BLaER1 treated with 17β-estradiol and CSF1 and Interleukin-3, amounts not matched to agents 10 nM and 100 nM (cell line): ENCODE results near the gene SEZ6L.
A peak's percentile ranks its signal among the peaks of the same experiment; 100 is the strongest.

Source experiments
- H3K27ac ChIP-seq, 11 experiments: shearing (Covaris generic); formaldehyde crosslinking; 2 replicates each; pipeline ENCODE4 v1.8.1; 2022
- H3K27me3 ChIP-seq, 11 experiments: shearing (Covaris generic); formaldehyde crosslinking; 2 replicates each; pipeline ENCODE4 v1.8.1; 2022
- H3K36me3 ChIP-seq, 11 experiments: shearing (Covaris generic); formaldehyde crosslinking; 2 replicates each; pipeline ENCODE4 v1.8.1; 2022
- H3K4me1 ChIP-seq, 10 experiments: shearing (Covaris generic); formaldehyde crosslinking; 2 replicates each; pipeline ENCODE4 v1.8.1; 2022
- H3K4me2 ChIP-seq, 11 experiments: shearing (Covaris generic); formaldehyde crosslinking; 2 replicates each; pipeline ENCODE4 v1.8.1; 2022
- H3K4me3 ChIP-seq, 10 experiments: shearing (Covaris generic); formaldehyde crosslinking; 2 replicates each; pipeline ENCODE4 v1.8.1; 2022
- H3K9ac ChIP-seq, 11 experiments: shearing (Covaris generic); formaldehyde crosslinking; 2 replicates each; pipeline ENCODE4 v1.8.1; 2022
- H3K9me3 ChIP-seq, 11 experiments: shearing (Covaris generic); formaldehyde crosslinking; replicated peaks in 1 of 11; 2 replicates each; pipeline ENCODE4 v1.8.1; 2022
- H4K20me1 ChIP-seq, 11 experiments: shearing (Covaris generic); formaldehyde crosslinking; 2 replicates each; pipeline ENCODE4 v1.8.1; 2022
- Cebpa-rat ChIP-seq, 11 experiments: shearing (Covaris generic); IDR thresholded peaks; 2 replicates each; pipeline ENCODE4 v1.8.1; 2022

Gene SEZ6L

GRCh38 chr22:26170112-26170492, 840 bp downstream of the SEZ6L start:
- H3K4me1 ChIP-seq: peaks cover 12 to 30% (median 25%) of the 10 kb centered on the region in 10 experiments
- H3K4me2 ChIP-seq: peak overlapping the region; percentile 88 to 98 (median 96)
- H3K27me3 ChIP-seq: peaks cover 26 to 52% (median 48%) of the 10 kb centered on the region in 11 experiments
- peaks cover 0 to 25% (median 15%) of the 10 kb centered on the region in 11 experiments; a peak in 9 of 22 replicates for H4K20me1 ChIP-seq
- H3K9ac ChIP-seq: peak overlapping the region in 9 of 11 experiments; percentile 41 to 68 (median 57); a peak in 15 of 22 replicates
- no peak for TF ChIP-seq Cebpa-rat (IDR thresholded peaks at IDR 0.05)
- no peaks in the 10 kb centered on the region for H3K9me3 ChIP-seq
- no peaks in the 10 kb centered on the region for H3K36me3 ChIP-seq
- 0 out of 22 replicates have a peak overlapping the region, but pooled peaks of 1 of the 11 experiments have one; percentile 31 for H3K27ac ChIP-seq
- H3K4me3 ChIP-seq: peak overlapping the region; percentile 56 to 72 (median 62)

GRCh38 chr22:26170795-26171580, 1.7 kb downstream of the SEZ6L start:
- no peak for TF ChIP-seq Cebpa-rat (IDR thresholded peaks at IDR 0.05)
- peaks cover 0 to 25% (median 15%) of the 10 kb centered on the region in 11 experiments; a peak in 9 of 22 replicates for H4K20me1 ChIP-seq
- H3K27ac ChIP-seq: no peak overlapping the region
- H3K4me2 ChIP-seq: peak overlapping the region in 8 of 11 experiments; percentile 92 to 98 (median 96); a peak in 7 of 22 replicates
- H3K27me3 ChIP-seq: peaks cover 26 to 52% (median 48%) of the 10 kb centered on the region in 11 experiments
- peak overlapping the region in 2 of 10 experiments; percentile 62 to 66; a peak in 1 of 20 replicates for H3K4me3 ChIP-seq
- no peak overlapping the region for H3K9ac ChIP-seq
- H3K36me3 ChIP-seq: no peaks in the 10 kb centered on the region
- H3K4me1 ChIP-seq: peaks cover 12 to 30% (median 25%) of the 10 kb centered on the region in 10 experiments
- H3K9me3 ChIP-seq: no peaks in the 10 kb centered on the region

- no peaks in the 10 kb centered on the region for H3K9me3 ChIP-seq
- H3K27me3 ChIP-seq: peaks cover 26 to 48% (median 45%) of the 10 kb centered on the region in 11 experiments
- H3K27ac ChIP-seq: no peak overlapping the region
- H3K36me3 ChIP-seq: no peaks in the 10 kb centered on the region
- no peak for TF ChIP-seq Cebpa-rat (IDR thresholded peaks at IDR 0.05)
- no peak overlapping the region for H3K9ac ChIP-seq
- no peak overlapping the region for H3K4me2 ChIP-seq
- peaks cover 0 to 25% (median 15%) of the 10 kb centered on the region in 11 experiments; a peak in 9 of 22 replicates for H4K20me1 ChIP-seq
- H3K4me1 ChIP-seq: peaks cover 12 to 29% (median 25%) of the 10 kb centered on the region in 10 experiments
- H3K4me3 ChIP-seq: no peak overlapping the region
These were observed 3.2 kb downstream of the SEZ6L start for GRCh38 chr22:26172389-26172990.

GRCh38 chr22:26174280-26174679, 5.0 kb downstream of the SEZ6L start:
- Histone ChIP-seq H3K4me2 (no peak overlapping the region), H3K4me3 (no peak overlapping the region), H3K4me1 (peaks cover 10 to 13% (median 11%) of the 10 kb centered on the region in 10 experiments), H3K36me3 (no peaks in the 10 kb centered on the region), H3K9me3 (no peaks in the 10 kb centered on the region), H3K27ac (no peak overlapping the region), H3K27me3 (peaks cover 26 to 30% (median 29%) of the 10 kb centered on the region in 11 experiments), H3K9ac (no peak overlapping the region), H4K20me1 (peaks cover 0 to 17% (median 9%) of the 10 kb centered on the region in 11 experiments; a peak in 7 of 22 replicates)
- no peak for TF ChIP-seq Cebpa-rat (IDR thresholded peaks at IDR 0.05)

- H3K9ac ChIP-seq: no peak overlapping the region
- H3K4me1 ChIP-seq: no peaks in the 10 kb centered on the region
- no peak overlapping the region for H3K4me2 ChIP-seq
- H3K4me3 ChIP-seq: no peak overlapping the region
- H3K27ac ChIP-seq: no peak overlapping the region
- no peaks in the 10 kb centered on the region for H3K27me3 ChIP-seq
- no peaks in the 10 kb centered on the region; a peak in 1 of 22 replicates for H3K36me3 ChIP-seq
- no peaks in the 10 kb centered on the region for H4K20me1 ChIP-seq
- peaks cover 0 to 16% (median 10%) of the 10 kb centered on the region in 11 experiments; a peak in 15 of 22 replicates for H3K9me3 ChIP-seq
- no peak for TF ChIP-seq Cebpa-rat (IDR thresholded peaks at IDR 0.05)
These were observed 13.5 kb downstream of the SEZ6L start for GRCh38 chr22:26182723-26183122.

- Histone ChIP-seq H3K27ac (no peak overlapping the region), H3K4me2 (no peak overlapping the region), H3K9ac (no peak overlapping the region), H3K4me3 (no peak overlapping the region), H3K4me1 (no peaks in the 10 kb centered on the region), H3K36me3 (no peaks in the 10 kb centered on the region; a peak in 1 of 22 replicates), H4K20me1 (no peaks in the 10 kb centered on the region), H3K27me3 (no peaks in the 10 kb centered on the region), H3K9me3 (peaks cover 0 to 19% (median 10%) of the 10 kb centered on the region in 11 experiments; a peak in 15 of 22 replicates)
- no peak for TF ChIP-seq Cebpa-rat (IDR thresholded peaks at IDR 0.05)
These were observed 15.9 kb downstream of the SEZ6L start for GRCh38 chr22:26185190-26185589.

GRCh38 chr22:26188341-26188740, 19.1 kb downstream of the SEZ6L start:
- no peaks in the 10 kb centered on the region; a peak in 1 of 22 replicates for H3K36me3 ChIP-seq
- no peak overlapping the region for H3K9ac ChIP-seq
- H3K9me3 ChIP-seq: peaks cover 0 to 19% (median 10%) of the 10 kb centered on the region in 11 experiments; a peak in 15 of 22 replicates
- no peak overlapping the region for H3K4me2 ChIP-seq
- TF ChIP-seq Cebpa-rat (IDR thresholded peaks at IDR 0.05): no peak
- H3K27ac ChIP-seq: no peak overlapping the region
- H4K20me1 ChIP-seq: no peaks in the 10 kb centered on the region
- no peaks in the 10 kb centered on the region for H3K4me1 ChIP-seq
- H3K4me3 ChIP-seq: no peak overlapping the region
- no peaks in the 10 kb centered on the region for H3K27me3 ChIP-seq

GRCh38 chr22:26194313-26194712, 25.1 kb downstream of the SEZ6L start:
- Histone ChIP-seq H3K27me3 (no peaks in the 10 kb centered on the region), H3K4me2 (no peak overlapping the region), H3K36me3 (no peaks in the 10 kb centered on the region), H3K27ac (no peak overlapping the region), H3K4me3 (no peak overlapping the region), H3K9ac (no peak overlapping the region), H3K9me3 (no peaks in the 10 kb centered on the region), H4K20me1 (no peaks in the 10 kb centered on the region), H3K4me1 (no peaks in the 10 kb centered on the region)
- TF ChIP-seq Cebpa-rat (IDR thresholded peaks at IDR 0.05): no peak

- H3K9me3 ChIP-seq: no peaks in the 10 kb centered on the region
- H3K27ac ChIP-seq: no peak overlapping the region
- H3K36me3 ChIP-seq: no peaks in the 10 kb centered on the region
- no peaks in the 10 kb centered on the region for H4K20me1 ChIP-seq
- H3K4me3 ChIP-seq: no peak overlapping the region
- no peaks in the 10 kb centered on the region for H3K27me3 ChIP-seq
- no peak for TF ChIP-seq Cebpa-rat (IDR thresholded peaks at IDR 0.05)
- no peak overlapping the region for H3K9ac ChIP-seq
- no peaks in the 10 kb centered on the region for H3K4me1 ChIP-seq
- H3K4me2 ChIP-seq: no peak overlapping the region
These were observed 25.6 kb downstream of the SEZ6L start for GRCh38 chr22:26194877-26195276.
